ENCODE data around the gene AGTPBP1.

- TF ChIP-seq, protein P1, sequence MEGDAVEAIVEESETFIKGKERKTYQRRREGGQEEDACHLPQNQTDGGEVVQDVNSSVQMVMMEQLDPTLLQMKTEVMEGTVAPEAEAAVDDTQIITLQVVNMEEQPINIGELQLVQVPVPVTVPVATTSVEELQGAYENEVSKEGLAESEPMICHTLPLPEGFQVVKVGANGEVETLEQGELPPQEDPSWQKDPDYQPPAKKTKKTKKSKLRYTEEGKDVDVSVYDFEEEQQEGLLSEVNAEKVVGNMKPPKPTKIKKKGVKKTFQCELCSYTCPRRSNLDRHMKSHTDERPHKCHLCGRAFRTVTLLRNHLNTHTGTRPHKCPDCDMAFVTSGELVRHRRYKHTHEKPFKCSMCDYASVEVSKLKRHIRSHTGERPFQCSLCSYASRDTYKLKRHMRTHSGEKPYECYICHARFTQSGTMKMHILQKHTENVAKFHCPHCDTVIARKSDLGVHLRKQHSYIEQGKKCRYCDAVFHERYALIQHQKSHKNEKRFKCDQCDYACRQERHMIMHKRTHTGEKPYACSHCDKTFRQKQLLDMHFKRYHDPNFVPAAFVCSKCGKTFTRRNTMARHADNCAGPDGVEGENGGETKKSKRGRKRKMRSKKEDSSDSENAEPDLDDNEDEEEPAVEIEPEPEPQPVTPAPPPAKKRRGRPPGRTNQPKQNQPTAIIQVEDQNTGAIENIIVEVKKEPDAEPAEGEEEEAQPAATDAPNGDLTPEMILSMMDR (conservative IDR thresholded peaks at IDR 0.05; ENCODE audit: low read length) = no peak
- no peak for TF ChIP-seq EZH2phosphoT487 (IDR thresholded peaks at IDR 0.05; ENCODE audit: borderline replicate concordance, low read depth, low read length)
Observed at GRCh38 chr9:85543196-85543595, 198.6 kb downstream of the AGTPBP1 start.
